Spinal cord (tissue), 10 donors: ENCODE results near the gene PDE10A. TPM values are rescaled to one million over a fixed set of nuclear protein-coding genes. Genes with fewer than 3 reads are reported as not detected.

Experiments
- DNase-seq, 6 donors: peaks; one replicate each; pipeline versions ENCODE4 v3.0.0 to v3.0.0-alpha.2; 2013 to 2015; ENCODE audit warnings: low spot score in 6 of 6, low read depth in 4 of 6
- H3K27ac ChIP-seq: one replicate; pipeline ENCODE4 v1.5.1; 2013; ENCODE audit warnings: low read depth, low read length, control low read depth
- H3K27me3 ChIP-seq: one replicate; pipeline ENCODE4 v1.6.1; 2013; ENCODE audit warnings: low read length; ENCODE audit not compliant: control insufficient read depth, insufficient read depth
- H3K36me3 ChIP-seq: one replicate; pipeline ENCODE4 v1.6.1; 2013; ENCODE audit warnings: low read length; ENCODE audit not compliant: control insufficient read depth, insufficient read depth
- H3K4me1 ChIP-seq: one replicate; pipeline ENCODE4 v1.6.1; 2013; ENCODE audit warnings: low read length; ENCODE audit not compliant: control insufficient read depth, insufficient read depth
- H3K4me3 ChIP-seq: one replicate; pipeline ENCODE4 v1.5.1; 2013; ENCODE audit warnings: low read depth, low read length, control low read depth
- H3K9me3 ChIP-seq: one replicate; pipeline ENCODE4 v1.6.1; 2013; ENCODE audit warnings: low read length; ENCODE audit not compliant: control insufficient read depth, insufficient read depth
- WGBS: methylation state at CpG from one replicate; pipeline ENCODE4 v1.1.5; 2013; ENCODE audit warnings: missing lambda C conversion rate; ENCODE audit not compliant: insufficient coverage; 5-methylcytosine and 5-hydroxymethylcytosine counted together
- polyA plus RNA-seq, 2 donors: library from polyadenylated mRNA; unstranded; fragments of 120-200 nt; gene quantifications; one replicate each; pipeline ENCODE4 v1.2.1, GENCODE V29; 2013; ENCODE audit not compliant: insufficient read length in 2 of 2
- total RNA-seq, 2 donors: library from RNA; depleted of rRNA in 1 of 2; stranded (reverse); fragments of 120-200 nt in 1 of 2; fragments of >200 nt in 1 of 2; gene quantifications; one replicate each; pipeline versions ENCODE4 v1.2.3 to v1.2.4, GENCODE V29; 2013 to 2014
- donor health status: healthy.

The PDE10A gene
- total and polyA plus RNA-seq, 4 donors: 10.9 to 28.2 (median 14.2) TPM

DNA sequence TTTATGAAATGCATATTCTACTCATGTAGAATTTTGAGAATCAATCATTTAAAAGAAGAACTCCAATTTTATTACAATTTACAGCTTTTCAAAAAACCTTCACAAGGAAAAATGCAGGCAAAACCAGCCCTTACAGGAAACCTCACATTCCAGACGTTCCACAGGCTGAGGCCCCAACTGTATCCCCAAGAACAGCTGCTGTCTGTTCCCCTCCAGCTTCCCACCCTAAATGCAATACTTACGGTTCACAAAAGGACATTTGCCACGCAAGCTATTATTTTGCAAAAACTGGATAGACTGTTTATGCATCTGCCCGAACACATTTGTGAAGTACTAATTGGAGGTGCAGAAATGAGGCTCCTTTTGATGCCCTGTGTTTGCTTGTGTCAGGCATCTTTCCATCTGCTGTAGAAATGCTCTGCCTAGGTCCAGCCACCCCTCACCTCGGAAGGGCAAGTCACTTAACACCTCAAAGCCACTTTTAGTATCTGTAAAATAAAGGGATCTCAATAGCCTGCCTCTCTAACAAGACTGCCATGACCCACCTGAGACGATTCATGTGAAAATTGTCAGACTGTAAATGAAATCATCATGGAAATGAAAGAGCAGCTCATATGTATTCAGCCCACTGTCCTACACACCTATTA lies 26.5 kb downstream of the PDE10A start:
- no peaks in the 10 kb centered on the region for H3K27me3 ChIP-seq
- no peak for DNase-seq
- H3K36me3 ChIP-seq: no peaks in the 10 kb centered on the region
- no peaks in the 10 kb centered on the region for H3K9me3 ChIP-seq
- 33% methylated on average over 2 of the region's 6 CpGs for WGBS
- no peak overlapping the region for H3K27ac ChIP-seq
- no peak overlapping the region for H3K4me3 ChIP-seq
- peaks cover 7% of the 10 kb centered on the region for H3K4me1 ChIP-seq

DNA sequence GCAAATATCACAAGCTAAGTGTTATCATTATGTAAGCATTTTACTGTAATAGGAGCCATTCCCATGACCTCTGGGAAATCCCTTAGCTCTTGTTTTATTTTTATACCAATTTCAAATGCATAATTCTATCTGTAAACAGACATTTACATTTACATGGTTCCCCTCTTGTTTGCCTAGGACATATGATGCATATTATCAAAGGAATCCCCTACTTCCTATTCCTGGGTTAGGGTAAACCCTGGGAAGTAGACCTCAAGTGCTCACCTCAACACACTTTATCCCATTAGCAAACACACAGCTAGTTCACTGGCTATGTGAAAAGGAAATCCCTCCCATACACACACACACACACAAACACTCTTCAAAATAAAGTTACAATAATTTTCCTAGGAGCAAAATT lies 27.1 kb downstream of the PDE10A start:
- Histone ChIP-seq H3K27me3 (no peaks in the 10 kb centered on the region), H3K9me3 (no peaks in the 10 kb centered on the region), H3K4me3 (no peak overlapping the region), H3K27ac (no peak overlapping the region), H3K4me1 (peaks cover 7% of the 10 kb centered on the region), H3K36me3 (no peaks in the 10 kb centered on the region)
- peak in 1 of 6 donors; percentile 34 for DNase-seq

DNA sequence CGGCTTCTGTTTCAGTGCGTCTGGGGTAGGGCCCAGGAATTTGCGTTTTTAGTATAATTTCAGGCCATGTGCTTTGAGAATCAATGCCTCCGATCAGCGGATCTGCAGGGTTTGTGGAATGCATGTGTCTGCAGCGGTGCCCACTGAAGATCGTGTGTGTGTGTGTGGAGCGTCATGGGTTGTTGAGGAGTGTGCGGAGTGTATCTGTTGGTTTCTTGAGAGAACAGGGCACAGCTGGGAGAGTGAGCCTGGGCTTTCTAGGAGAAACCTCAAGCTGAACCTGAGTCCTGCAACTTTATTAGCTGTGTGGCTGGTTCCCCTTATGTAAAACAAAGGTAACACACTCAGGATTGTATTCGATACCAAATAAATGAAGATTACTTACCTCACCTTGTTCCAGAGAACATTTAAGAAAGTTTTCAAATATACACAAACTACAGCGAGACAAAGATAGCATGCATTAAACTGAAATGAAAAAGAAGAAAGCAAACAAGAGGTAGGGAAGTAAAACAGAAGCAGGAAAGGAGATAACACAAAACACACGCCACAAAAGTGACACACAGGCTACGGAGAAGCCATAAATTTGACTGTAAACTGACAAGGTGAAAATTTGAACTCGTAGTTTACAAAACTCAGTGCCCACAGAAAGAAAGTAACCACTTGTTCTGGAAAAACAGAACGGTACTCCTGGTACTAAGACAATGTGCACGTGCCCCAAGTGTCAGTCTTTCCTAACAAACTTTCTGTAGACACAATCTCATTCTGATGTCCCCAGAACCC lies 28.8 kb downstream of the PDE10A start:
- Histone ChIP-seq H3K27me3 (no peaks in the 10 kb centered on the region), H3K27ac (no peak overlapping the region), H3K4me3 (no peak overlapping the region), H3K9me3 (no peaks in the 10 kb centered on the region), H3K4me1 (peaks cover 7% of the 10 kb centered on the region), H3K36me3 (no peaks in the 10 kb centered on the region)
- DNase-seq: no peak
- WGBS: 89% methylated on average over 14 of the region's 16 CpGs

DNA sequence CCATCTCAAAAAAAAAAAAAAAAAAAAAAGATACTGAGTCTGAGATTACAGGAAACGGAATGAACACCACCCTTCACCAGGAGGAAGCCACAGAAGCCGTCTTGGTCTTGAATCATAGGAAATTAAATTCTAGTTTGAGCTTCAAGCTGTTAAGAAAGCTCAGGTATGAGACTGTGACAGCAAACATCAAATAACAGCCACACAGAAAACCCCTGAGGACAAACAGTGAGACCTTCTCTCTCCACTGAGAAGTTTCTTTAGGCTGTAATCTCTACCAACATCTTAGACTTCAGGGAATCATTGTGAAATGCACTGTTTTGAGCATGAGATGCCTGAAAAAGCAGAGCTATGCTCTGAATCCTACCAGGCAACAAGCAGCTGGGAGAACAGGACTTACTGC lies 30.8 kb downstream of the PDE10A start:
- Histone ChIP-seq H3K36me3 (no peaks in the 10 kb centered on the region), H3K4me3 (no peak overlapping the region), H3K27me3 (no peaks in the 10 kb centered on the region), H3K9me3 (no peaks in the 10 kb centered on the region), H3K4me1 (peaks cover 3% of the 10 kb centered on the region), H3K27ac (no peak overlapping the region)
- no peak for DNase-seq
- WGBS: no CpG with 5 or more reads among the region's 2 CpGs

DNA sequence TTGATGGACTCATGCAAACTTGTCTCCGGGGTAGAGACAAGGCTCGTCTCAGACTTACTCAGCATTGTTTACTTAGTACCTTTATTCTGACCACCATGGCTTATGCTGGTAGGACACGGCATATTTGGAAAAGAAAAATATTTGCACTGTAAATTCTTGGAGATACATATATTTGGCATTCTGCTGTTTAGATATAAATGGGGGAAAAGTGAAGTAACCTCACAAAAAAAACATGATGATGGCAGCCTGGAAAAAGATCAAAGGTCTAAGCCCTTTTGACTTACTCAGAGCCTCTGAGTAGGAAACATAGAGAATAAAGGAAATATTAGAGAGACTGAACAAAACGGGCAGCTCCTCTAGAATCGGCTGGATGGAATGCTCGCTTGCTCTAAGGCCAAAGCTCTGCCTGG lies 32.5 kb downstream of the PDE10A start:
- Histone ChIP-seq H3K36me3 (no peaks in the 10 kb centered on the region), H3K27ac (no peak overlapping the region), H3K4me3 (no peak overlapping the region), H3K27me3 (no peaks in the 10 kb centered on the region), H3K9me3 (no peaks in the 10 kb centered on the region), H3K4me1 (no peaks in the 10 kb centered on the region)
- no peak for DNase-seq
- WGBS: no CpG with 5 or more reads among the region's 6 CpGs

DNA sequence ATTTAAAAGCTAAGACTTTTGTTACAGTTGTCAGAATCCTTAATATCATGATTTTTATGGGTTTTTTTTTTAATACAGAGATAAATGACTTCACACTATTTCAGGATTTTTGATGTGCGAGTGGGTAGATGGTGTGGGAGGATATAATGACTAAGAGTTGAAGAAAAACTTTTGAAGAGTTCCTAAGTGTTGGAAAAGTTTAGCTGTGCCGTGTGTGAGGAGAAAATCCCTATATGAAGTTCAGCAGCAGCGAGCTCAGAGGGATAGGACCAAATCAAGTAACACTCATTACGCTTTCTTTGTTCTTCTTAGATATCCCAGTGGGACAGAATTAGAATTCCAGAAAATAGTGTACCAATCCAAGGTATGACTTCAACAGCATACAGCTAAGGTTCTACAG lies 34.1 kb downstream of the PDE10A start:
- no peaks in the 10 kb centered on the region for H3K4me1 ChIP-seq
- 100% methylated on average over 2 of the region's 4 CpGs for WGBS
- no peak overlapping the region for H3K27ac ChIP-seq
- no peak overlapping the region for H3K4me3 ChIP-seq
- H3K9me3 ChIP-seq: no peaks in the 10 kb centered on the region
- H3K27me3 ChIP-seq: no peaks in the 10 kb centered on the region
- H3K36me3 ChIP-seq: no peaks in the 10 kb centered on the region
- DNase-seq: no peak

DNA sequence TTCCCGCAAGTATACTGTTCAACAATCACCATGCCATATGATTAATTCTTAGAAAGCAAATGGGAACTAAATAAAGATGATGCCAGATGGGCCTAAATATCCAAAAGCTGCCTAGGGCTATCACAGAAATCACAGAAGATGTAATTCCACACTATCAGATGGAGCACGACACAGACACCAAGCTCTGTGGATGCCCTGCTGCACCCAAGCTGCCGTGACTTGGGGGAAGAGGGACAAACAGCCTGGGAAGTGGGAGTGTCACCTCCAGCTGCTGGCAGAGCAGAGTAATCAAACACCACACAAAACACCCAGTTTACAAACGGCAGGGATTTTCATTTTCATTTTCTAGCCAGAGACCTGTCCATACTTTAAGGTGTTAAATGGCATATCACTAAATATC lies 35.7 kb downstream of the PDE10A start:
- no peaks in the 10 kb centered on the region for H3K27me3 ChIP-seq
- H3K4me3 ChIP-seq: no peak overlapping the region
- H3K9me3 ChIP-seq: no peaks in the 10 kb centered on the region
- WGBS: 57% methylated on average over 1 of the region's 4 CpGs
- no peaks in the 10 kb centered on the region for H3K4me1 ChIP-seq
- no peaks in the 10 kb centered on the region for H3K36me3 ChIP-seq
- DNase-seq: no peak
- no peak overlapping the region for H3K27ac ChIP-seq

DNA sequence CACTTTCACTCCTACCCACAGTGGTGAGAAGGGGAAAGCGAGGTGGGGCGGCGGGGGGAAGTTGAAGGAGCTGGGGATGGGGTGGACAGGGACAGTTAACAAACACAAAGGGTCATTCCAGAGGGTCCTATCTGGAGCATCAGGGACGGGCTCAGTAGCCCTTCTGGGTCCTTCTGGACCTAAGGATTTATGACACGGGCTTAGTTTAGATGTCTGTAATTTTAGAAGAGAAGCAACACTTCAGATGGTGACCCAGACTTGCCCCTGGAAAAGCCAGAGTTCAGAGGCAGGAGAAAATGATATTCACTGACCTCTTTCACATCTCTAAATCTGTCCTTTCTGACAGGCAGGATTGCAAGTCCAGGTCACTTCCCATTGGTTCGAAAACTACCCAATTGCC lies 36.3 kb downstream of the PDE10A start:
- WGBS: 63% methylated on average over 1 of the region's 6 CpGs
- Histone ChIP-seq H3K36me3 (no peaks in the 10 kb centered on the region), H3K9me3 (no peaks in the 10 kb centered on the region), H3K4me3 (no peak overlapping the region), H3K27ac (no peak overlapping the region), H3K27me3 (no peaks in the 10 kb centered on the region), H3K4me1 (no peaks in the 10 kb centered on the region)
- no peak for DNase-seq

DNA sequence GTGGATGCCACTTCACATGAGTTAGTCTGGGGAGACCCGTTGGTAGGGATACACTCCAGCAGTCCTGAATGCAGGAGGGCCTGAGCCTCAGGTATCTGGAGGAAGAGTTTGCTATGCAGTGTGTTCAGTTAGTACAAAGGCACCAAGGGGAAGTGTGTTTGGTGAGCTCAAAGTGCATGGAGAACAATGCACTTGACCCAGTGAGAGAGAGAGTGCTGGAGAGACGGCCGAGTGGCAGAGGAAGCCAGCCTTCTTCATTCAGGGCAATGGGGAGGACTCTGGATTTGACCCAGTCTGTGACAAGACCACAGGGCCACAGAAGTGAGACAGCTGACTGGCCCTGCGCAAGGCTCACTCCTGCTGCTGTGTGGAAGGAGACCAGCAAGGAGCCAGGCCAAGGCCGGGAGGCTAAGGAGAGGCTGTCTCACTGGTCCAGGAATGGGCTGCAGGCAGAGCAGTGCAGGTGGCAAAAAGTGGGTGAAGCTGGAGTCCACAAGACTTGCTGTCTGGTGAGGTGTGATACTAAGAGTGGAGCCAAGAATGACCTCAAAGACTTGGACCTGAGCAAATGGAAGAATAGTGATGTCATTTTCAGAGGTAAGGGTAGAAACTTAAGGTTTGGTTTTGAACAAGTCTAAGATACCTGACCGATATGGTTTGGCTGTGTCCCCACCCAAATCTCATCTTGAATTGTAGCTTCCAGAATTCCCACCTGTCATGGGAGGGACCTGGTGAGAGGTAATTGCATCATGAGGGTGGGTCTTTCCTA lies 38.0 kb downstream of the PDE10A start:
- WGBS: 87% methylated on average over 5 of the region's 6 CpGs
- DNase-seq: no peak
- no peaks in the 10 kb centered on the region for H3K9me3 ChIP-seq

More for the DNA sequence above, 38.0 kb downstream of the PDE10A start:
- Histone ChIP-seq H3K4me1 (no peaks in the 10 kb centered on the region), H3K27ac (no peak overlapping the region), H3K36me3 (no peaks in the 10 kb centered on the region), H3K4me3 (no peak overlapping the region), H3K27me3 (no peaks in the 10 kb centered on the region)
